Measurements from ENCODE around the gene ZBTB9.

The ZBTB9 gene

GRCh38 chr6:33433001-33433543, 21.3 kb upstream of the ZBTB9 start:
- no peak for DNase-seq

- no peak for DNase-seq
These were observed 20.7 kb upstream of the ZBTB9 start for GRCh38 chr6:33433544-33434191.

GRCh38 chr6:33434961-33435360, 19.4 kb upstream of the ZBTB9 start:
- DNase-seq: no peak

- DNase-seq: no peak
These were observed 16.7 kb upstream of the ZBTB9 start for GRCh38 chr6:33437666-33438065.

- no peak for DNase-seq
These were observed 15.3 kb upstream of the ZBTB9 start for GRCh38 chr6:33438978-33439594.

GRCh38 chr6:33439956-33440648, 14.3 kb upstream of the ZBTB9 start:
- no peak for DNase-seq

- DNase-seq: no peak
These were observed 13.6 kb upstream of the ZBTB9 start for GRCh38 chr6:33440649-33441309.

- DNase-seq: no peak
These were observed 12.9 kb upstream of the ZBTB9 start for GRCh38 chr6:33441457-33441856.

- DNase-seq: no peak
These were observed 12.1 kb upstream of the ZBTB9 start for GRCh38 chr6:33442283-33442682.

GRCh38 chr6:33443025-33443424, 11.4 kb upstream of the ZBTB9 start:
- no peak for DNase-seq

- DNase-seq: no peak
These were observed 10.5 kb upstream of the ZBTB9 start for GRCh38 chr6:33443619-33444504.

GRCh38 chr6:33445119-33445603, 9.2 kb upstream of the ZBTB9 start:
- no peak for DNase-seq

- no peak for DNase-seq
These were observed 8.0 kb upstream of the ZBTB9 start for GRCh38 chr6:33446356-33446755.

- no peak for DNase-seq
These were observed 3.9 kb upstream of the ZBTB9 start for GRCh38 chr6:33450434-33450833.

GRCh38 chr6:33451606-33452005, 2.8 kb upstream of the ZBTB9 start:
- DNase-seq: no peak

GRCh38 chr6:33452496-33452895, 1.9 kb upstream of the ZBTB9 start:
- no peak for DNase-seq

GRCh38 chr6:33453393-33454008, 875 bp upstream of the ZBTB9 start:
- DNase-seq: no peak

- no peak for DNase-seq
These were observed 675 bp downstream of the ZBTB9 start for GRCh38 chr6:33455051-33455450.

GRCh38 chr6:33456156-33456555, 1.8 kb downstream of the ZBTB9 start:
- DNase-seq: no peak

GRCh38 chr6:33458676-33459075, 4.3 kb downstream of the ZBTB9 start:
- no peak for DNase-seq

GRCh38 chr6:33459226-33459625, 4.8 kb downstream of the ZBTB9 start:
- no peak for DNase-seq

Measured in SHP77 (cell line).